Ureter (tissue), 1 donor: Measurements from ENCODE around the gene EFNA2. TPM values are rescaled to one million over a fixed set of nuclear protein-coding genes. Genes with fewer than 3 reads are reported as not detected.

Source experiments
- DNase-seq: peaks from one replicate; pipeline ENCODE4 v3.0.0-alpha.2; 2020; ENCODE audit warnings: low spot score
- total RNA-seq: library from RNA; stranded (reverse); gene quantifications from one replicate; pipeline ENCODE4 v1.2.4, GENCODE V29; 2023
- donor health status: DM: yes; HTN: yes; CAD: no.

Gene EFNA2
- total RNA-seq, 1 donor from 2014 or later, result 0.70 TPM

DNA sequence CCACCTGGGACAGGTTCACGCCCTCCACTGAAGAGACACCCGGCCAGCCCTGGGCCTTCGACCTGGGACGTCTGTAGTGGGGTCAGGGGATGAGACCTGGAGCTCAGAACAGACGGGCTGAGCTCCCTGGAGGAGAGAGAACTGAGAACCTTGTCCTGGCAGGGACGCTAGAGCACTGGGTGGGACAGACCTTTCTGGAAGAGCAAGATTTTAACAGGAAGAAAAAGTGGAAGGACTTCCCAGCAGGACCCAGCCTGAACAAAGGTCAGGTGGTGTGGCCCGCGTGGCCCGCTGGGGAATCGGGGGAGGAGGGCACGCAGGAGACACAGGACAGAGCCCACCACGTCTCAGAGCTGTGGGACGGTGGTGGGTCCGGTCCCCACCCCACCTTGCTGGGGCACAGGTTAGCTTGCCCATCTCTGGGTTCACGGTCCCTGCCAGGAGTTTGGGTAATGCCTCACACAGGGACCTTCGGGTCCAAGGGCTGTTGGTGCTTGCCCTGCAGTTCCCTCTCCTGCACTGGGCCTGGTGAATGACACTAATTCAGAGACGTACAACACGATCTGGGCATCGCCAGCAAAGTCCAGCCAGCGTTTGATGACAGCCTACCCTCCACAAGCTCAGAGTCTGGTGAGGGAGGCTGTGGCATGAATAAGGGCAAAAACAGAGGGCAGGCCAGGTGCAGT, 1.2 kb upstream of the EFNA2 start:
- DNase-seq, result no peak

GRCh38 chr19:1284979-1285736, 515 bp upstream of the EFNA2 start:
- no peak for DNase-seq

GRCh38 chr19:1286487-1287353, 1.0 kb downstream of the EFNA2 start:
- DNase-seq, result no peak

DNA sequence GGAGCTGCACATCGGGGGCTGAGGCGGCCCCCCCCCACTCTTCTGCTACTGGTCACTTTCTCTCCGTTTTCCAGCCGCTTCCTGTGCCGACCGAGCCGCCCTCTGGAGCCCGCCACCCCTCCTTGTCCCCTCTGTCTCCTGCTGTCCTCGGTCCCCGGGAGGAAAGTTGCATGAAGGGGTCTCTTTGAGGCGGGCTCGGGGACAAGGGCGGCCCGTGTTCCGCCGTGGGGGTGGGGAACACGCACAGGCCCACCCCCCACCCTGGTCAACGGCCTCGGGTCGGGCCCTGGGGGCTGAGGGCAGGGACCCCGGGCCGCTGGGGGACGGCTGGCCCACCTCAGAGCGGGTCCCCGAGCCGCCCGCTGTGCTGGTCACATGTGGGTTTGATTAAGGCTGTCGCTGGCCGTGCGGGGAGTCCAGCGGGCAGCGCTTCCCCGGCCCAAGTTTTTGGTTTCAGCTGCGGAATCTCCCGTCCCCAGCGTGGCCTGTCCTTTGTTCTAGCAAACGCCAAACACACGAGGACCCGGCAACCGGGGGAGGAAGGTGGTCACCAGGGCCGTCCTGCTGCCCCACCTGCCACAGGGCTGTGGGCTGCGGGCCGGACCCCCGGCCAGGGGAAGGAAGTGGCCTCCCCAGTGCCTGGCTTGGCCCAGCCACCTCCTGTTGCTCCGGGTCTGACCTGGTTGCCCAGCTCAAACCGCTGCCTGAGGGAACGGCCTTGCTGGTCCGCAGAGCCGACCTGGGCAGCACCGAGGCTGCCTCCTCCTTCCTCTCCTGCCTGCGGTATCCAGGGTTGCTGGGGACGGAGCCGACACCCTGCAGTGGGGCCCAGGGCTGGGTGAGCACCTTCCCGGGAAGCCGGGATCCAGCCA, 1.9 kb downstream of the EFNA2 start:
- DNase-seq, result no peak

DNA sequence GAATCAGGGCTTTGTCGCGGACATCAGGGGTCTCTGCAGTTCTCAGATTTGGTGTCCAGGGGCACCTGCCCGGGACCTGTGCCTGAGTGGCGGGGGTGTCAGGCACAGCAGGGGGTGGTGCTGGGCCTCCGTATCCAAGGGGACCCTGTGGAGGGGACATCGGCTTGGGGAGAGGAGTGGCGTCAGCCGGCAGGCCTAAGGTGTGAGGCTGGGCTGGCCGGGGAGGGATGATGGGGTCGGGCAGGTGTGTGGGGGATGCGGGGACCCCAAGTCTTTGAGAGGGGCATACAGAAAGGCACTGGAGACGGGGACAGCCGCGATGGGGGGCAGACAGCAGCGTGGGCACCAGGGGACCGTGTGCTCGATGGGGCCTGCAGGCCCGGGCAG, 2.5 kb downstream of the EFNA2 start:
- DNase-seq, result no peak

DNA sequence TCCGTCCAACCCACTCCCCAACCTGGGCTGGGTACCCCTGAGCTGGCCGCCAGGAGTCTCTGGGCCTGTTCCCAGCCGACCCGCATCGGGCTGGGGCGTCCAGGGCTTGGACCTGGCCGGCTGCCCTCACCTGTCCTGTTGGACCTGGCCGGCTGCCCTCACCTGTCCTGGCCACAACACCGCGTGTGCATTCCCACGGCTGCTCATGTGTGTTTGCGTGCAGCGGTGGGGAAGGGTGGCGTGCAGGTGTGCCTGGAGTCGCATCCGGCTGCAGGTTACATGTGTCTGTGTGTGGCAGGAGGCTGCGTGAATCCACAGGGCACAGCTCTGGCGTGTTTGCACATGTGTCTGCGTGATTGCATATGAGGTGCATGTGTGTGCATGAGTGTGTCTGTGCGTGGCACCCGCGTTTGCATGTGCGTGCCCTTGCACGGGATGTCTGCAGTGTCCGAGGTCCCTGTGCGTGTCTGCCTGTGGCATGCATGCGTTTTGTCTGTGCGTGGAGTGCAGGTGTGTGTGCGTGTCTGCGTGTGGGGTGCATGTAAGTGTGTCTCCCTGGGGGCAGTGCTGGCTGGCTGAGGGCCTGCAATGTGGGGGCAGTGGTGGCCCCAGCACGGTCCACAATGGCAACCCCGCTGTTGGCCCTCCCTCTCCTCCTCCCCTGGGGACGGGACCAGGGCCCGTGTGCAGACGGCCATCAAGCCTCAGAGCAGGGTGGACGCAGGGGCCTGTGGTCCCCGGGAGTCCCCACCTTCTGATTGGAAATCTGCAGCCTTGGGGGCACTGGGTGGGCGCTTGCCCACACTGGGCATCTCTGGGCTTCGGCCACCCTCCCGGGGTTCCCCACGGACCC, 3.4 kb downstream of the EFNA2 start:
- no peak for DNase-seq

- DNase-seq, result no peak
Measured at GRCh38 chr19:1289686-1290025, 4.0 kb downstream of the EFNA2 start.

DNA sequence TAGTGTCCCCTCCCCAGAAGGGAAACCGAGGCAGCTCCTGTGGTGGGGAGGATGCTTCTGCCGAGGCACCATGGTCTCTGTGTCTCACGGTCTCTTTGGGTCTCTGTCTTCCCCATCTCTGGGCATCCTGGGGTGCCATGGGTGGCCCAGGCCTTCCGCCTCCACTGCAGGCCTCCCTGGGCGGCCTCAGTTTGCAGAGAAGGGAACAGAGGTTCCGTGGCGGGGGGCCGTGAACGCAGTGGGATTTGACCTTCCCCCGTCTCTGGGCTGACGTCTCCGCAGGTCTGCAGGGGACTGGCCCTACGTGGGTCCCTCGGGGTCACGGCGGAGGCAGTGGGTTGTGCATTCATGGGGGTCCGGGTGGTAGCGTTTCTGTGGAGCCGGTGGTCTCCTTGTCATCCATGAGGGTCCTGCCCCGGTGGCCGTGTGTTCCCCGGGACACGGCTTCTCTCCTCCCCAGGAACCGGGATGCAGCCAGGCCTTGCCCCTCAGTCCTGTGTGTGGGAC, 4.6 kb downstream of the EFNA2 start:
- DNase-seq, result no peak

- no peak for DNase-seq
Measured at GRCh38 chr19:1290703-1291651, 5.3 kb downstream of the EFNA2 start.

GRCh38 chr19:1291761-1292418, 6.2 kb downstream of the EFNA2 start:
- no peak for DNase-seq

DNA sequence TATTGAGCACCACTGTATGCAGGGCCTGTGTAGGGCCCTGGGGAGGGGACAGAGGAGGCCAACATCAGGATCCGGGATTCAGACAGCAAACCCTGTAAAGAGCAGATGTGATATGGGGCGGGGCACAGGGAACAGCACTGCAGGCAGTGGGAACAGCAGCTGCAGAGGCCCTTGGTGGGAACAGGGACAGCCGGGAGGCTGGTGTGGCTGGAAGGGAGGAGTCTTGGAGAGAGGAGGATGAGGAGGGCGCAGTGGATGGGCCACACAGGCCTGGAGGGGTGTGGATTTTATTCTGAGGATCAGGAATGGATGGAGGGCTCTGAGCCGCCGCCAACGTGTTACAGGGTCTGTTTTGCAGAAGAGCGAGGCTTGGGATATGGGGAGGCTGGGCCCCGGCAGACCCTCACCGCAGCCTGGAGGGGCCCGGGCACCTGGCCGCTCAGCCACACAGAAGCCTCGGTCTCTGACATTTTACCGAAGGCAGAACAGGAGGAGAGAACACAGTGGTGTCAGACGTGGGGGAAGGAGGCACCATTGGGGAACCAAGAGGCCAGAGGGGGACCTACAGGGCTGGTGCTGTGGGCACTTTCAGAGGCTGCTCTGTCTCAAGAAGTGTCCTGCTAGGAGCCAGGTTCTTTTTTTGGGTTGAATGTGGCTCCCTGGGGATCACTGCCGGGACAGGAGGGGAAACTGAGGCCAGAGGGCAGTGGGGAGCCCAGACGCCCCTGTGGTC, 6.9 kb downstream of the EFNA2 start:
- DNase-seq, result no peak

DNA sequence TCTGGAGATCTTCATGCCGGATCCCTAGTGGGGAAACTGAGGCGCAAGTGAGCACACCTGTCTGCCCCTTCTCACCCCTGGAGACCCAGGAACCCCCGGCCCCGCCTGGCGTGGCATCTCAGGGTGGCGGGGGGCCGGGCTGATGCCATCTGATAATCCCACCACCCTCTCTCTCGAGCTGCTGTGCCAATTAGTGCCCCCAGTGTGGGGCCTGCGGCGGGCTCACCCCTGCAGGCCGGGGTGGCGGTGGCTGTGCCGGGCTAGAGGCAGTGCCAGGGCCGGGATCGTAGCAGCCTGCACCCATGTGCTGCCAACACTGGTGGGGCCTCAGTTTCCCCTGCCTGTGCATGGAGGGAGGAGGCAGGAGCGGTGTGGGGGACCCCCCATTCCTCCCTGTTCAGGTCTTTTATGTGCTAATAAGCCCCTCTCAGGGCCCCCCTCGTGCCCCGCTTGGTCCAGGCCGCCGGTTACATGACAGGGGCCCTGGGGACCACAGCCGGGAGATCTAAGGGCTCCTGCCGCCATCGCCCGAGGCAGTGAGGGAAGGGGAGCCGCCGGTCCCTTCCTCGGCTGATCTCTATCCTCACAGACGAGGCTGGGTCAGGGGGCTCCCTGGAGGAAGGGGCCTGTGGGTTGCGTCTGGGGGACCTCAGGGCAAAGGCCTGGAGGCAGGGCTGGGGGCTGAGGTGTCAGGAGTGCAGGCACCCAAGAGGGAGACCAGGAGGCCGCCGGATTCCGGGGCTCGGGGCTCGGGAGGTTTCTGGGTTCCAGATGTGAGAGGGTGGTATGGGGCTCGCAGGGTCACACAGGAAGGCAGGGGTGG, 8.3 kb downstream of the EFNA2 start:
- no peak for DNase-seq

GRCh38 chr19:1294688-1295087, 9.0 kb downstream of the EFNA2 start:
- DNase-seq, result no peak

DNA sequence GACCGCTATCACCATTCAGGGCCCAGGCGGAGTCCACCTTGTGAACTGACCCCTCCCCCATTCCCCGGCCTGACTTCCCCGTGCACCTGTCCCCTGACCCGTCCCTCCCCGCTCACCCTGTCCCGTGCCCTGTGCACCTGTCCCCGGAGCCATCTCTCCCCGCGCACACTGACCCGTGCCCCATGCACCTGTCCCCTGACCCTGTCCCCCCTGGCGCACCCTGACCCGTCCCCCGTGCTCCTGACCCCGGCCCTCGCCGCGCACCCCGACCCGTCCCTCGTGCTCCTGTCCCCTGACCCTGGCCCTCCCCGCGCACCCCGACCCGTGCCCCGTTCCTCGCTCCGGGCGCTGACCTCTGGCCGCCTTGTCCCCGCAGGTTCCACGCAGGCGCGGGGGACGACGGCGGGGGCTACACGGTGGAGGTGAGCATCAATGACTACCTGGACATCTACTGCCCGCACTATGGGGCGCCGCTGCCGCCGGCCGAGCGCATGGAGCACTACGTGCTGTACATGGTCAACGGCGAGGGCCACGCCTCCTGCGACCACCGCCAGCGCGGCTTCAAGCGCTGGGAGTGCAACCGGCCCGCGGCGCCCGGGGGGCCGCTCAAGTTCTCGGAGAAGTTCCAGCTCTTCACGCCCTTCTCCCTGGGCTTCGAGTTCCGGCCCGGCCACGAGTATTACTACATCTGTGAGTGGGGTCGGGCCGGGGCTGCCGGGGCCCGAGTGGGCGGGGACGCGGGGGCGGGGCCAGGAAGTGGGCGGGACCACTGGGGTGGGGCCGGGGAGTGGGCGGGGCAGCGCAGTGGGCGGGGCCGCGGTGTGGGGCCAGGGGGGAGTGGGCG, 9.7 kb downstream of the EFNA2 start:
- no peak for DNase-seq

GRCh38 chr19:1296078-1296477, 10.4 kb downstream of the EFNA2 start:
- DNase-seq, result no peak

GRCh38 chr19:1296575-1297271, 11.1 kb downstream of the EFNA2 start:
- no peak for DNase-seq
